DMS 273 (cell line): Measurements from ENCODE around the gene ACAD10.
"Not testable (repeated sequence)": the region's sequence is repeated elsewhere in the genome, so short reads cannot be mapped to it uniquely, and the experiment has no call there.

Experiments used
- DNase-seq: peaks from one replicate; lab custom pipeline; 2025; ENCODE audit not compliant: unreplicated experiment; lab: John Stamatoyannopoulos, UW

The ACAD10 gene

DNA sequence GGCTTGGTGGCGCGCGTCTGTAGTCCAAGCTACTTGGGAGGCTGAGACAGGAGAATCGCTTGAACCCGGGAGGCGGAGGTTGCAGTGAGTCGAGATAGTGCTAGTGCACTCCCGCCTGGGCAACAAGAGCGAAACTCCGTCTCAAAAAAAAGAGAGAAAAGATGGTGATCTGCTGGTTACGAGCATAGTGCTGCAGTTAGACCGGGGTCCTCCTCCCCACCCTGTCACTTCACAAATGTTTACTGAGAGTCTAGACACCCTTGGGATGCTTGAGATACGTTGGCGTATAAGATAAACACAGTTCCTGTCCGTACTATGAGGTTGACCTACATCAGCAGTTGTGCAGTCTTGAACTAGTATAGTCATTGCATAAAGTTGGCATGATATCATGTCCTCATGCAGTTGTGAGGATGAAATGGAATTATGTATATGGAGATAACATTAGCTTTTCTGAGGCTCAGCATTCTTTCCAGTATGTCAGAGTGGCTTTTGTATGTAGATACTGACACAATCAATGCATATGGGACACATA lies 787 bp downstream of the ACAD10 start:
- no peak for DNase-seq

DNA sequence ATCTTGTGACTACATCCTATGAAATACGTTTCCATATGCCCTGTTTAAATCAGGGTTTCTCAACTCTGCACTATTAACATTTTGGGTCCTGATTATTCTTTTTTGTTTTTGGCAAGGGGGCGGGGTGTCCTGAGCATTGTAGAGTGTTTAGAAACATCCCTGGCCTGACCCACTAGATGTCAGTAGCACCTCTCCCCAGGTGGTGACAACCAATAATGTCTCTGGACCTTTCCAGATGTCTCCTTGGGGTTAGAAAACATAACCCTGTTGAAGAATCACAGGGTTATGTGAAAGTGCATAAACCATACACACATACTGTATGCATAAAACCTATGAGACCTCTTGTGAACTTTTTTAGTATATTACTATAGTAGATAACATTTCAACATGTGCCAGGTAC lies 1.4 kb downstream of the ACAD10 start:
- DNase-seq: peak; percentile 24

DNA sequence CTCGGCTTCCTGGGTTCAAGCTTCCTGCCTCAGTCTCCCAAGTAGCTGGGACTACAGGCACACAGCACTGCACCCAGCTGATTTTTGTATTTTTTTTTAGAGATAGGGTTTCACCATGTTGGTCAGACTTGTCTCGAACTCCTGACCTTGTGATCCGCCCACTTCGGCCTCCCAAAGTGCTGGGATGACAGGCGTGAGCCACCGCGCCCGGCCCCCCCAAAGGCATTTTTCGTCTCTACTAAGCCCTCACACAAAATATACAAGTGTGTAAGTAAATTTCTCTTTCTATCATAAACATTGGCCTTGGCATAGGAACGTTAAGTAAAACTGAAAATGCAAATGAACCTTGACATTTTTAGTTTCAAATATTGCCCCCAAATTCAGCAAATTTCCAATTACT lies 2.1 kb downstream of the ACAD10 start:
- DNase-seq: no peak

DNA sequence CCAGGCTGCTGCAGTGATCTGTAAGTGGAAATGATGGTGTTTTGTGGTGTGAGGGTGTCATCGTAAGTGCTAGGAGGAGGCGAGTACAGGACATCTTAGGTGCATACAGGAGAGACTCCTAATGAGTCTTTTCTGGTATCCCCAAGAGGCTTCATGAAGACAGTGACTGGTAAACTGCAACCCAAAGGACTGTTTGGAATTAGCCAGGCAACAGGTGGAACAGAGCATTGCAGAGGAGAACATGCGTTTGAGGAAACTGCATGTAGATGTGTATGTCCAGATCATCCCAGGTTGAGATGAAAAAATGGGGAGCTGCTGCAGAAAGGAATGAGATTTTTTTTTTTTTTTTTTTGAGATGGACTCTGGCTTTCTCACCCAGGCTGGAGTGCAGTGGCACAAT lies 5.4 kb downstream of the ACAD10 start:
- no peak for DNase-seq

DNA sequence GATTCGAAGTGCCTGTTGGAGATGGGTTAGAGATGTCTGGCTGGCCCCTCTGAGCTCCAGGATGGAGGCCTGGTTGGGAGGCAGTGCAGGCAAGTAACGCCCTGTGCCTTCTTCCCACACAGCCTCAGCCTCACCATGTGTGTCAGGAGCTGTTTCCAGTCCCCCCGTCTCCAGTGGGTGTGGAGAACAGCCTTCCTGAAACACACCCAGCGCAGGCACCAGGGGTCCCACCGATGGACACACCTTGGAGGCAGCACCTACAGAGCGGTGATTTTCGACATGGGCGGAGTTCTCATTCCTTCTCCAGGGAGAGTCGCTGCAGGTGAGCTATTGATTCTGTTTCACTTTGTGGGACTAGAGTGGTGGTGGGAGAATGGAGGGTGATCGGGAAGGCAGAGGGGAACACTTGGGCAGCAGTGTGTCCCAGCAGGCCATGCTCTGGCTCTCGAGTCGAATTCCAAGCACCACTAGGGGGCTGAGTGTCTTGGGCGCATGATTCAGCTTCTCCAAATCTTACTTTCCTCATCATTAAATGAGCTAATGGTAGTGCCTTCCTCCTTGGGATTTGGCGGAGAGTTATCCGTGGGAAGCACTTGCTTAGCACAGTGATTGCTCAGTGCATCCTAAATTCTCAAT lies 6.8 kb downstream of the ACAD10 start:
- peak; percentile 22 for DNase-seq

DNA sequence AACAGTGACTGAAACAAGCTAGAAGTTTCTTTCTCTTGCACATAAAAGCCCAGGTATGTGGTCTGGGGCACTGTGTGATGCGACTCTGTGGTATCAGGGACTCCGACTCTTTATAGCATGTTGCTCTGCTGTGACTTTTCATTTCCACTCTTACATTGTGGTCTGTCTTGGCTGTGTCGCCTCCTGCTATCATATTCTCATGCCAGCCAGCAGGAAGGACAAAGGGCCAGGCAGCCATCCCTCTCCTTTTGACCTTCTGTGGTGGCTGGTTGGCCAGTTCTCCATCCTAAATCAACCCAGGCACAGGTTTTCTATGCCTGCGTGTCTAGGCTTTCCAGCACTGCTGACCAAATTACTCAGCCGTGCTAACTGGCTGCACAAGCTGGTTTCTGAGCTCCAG lies 8.0 kb downstream of the ACAD10 start:
- DNase-seq: no peak

DNA sequence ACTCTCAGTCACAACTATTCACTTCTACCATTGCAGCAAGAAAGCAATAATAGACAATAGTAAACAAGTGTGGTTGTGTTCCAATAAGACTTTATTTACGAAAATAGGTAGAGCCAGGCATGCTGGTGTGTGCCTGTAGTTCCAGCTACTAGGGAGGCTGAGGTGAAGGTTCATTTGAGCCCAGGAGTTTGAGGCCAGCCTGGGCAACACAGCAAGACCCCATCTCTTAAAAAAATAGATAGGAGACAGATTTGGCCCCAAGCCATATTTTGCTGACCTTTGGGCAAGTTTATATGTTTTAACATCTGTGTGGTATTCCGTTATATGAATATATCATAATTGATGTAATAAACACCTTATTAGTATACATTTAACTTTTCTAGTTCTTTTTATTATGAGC lies 14.1 kb downstream of the ACAD10 start:
- no peak for DNase-seq

DNA sequence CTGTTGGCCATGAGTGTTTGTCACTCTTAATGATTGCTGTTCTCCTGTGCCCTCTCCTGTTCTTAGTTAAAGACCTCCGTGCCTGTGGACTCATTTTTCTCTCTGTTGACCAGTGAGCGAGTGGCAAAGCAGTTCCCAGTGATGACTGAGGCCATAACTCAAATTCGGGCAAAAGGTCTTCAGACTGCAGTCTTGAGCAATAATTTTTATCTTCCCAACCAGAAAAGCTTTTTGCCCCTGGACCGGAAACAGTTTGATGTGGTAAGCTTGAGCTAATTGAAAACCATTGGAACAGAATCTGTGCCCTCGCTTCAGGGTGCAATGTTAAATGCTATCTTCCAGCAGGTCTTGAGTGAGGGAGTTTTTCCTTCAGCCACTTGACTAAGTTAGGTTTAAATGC lies 19.8 kb downstream of the ACAD10 start:
- DNase-seq: no peak

DNA sequence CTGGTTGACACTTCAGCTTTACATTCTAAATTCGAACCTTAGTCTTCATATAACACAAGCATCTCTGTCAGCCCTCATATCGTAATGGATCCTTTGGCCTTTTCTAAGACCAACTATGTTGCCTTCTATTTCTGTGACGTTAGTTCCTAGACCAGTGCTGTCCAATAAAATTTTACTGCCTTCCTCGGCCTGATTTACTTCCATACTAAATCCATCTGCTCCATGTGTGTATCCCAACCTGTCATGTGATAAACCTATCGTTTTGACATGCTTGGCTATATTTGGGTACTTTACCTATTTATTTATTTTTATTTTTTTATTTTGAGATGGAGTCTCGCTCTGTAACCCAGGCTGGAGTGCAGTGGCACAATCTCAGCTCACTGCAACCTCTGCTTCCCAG lies 20.3 kb downstream of the ACAD10 start:
- DNase-seq: no peak

DNA sequence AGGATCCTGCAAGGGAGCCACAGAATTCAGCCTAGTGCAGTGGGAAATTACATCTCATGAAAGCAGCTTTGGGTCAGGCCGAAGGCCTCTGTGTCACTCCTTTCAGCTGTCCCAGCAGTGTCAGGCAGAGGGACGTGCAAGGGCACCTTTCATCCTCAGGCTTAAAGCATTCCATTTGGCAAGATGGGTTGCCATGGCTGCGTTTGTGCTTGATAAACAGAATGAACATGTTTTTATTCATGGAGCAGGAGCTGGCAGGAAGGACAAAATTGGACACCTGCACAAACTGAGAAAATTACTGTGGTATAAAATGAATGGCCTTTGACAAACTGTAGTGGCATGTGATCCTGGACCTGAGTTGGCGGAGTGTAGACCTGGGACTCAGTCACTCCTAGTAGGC lies 29.4 kb downstream of the ACAD10 start:
- DNase-seq: no peak

DNA sequence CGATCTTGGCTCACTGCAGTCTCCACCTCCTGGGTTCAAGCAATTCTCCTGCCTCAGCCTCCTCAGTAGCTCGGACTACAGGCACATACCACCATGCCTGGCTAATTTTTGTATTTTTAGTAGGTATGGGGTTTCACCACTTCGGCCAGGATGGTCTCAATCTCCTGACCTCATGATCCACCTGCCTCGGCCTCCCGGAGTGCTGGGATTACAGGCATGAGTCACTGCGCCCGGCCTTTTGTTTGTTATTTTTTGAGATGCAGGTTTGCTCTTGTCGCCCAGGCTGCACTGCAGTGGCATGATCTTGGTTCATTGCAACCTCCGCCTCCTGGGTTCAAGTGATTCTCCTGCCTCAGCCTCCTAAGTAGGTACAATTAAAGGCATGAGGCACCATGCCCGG lies 33.5 kb downstream of the ACAD10 start:
- DNase-seq: not testable (repeated sequence)

DNA sequence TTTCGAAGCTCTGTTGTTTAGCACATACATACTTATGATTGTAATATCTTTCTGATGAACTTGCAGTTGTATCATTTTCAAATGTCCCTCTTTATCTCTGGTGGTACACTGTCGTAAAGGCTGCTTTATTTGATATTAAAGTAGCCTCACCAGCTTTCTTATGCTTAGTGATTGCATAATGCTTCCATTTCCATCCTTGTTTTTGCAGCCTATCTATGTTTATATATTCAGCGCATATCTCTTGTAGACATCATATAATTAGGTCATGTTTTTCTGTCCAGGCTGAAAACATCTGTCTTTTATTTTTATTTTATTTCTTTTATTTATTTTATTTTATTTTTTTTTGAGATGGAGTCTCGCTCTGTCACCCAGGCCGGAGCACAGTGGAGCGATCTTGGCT lies 34.6 kb downstream of the ACAD10 start:
- no peak for DNase-seq

DNA sequence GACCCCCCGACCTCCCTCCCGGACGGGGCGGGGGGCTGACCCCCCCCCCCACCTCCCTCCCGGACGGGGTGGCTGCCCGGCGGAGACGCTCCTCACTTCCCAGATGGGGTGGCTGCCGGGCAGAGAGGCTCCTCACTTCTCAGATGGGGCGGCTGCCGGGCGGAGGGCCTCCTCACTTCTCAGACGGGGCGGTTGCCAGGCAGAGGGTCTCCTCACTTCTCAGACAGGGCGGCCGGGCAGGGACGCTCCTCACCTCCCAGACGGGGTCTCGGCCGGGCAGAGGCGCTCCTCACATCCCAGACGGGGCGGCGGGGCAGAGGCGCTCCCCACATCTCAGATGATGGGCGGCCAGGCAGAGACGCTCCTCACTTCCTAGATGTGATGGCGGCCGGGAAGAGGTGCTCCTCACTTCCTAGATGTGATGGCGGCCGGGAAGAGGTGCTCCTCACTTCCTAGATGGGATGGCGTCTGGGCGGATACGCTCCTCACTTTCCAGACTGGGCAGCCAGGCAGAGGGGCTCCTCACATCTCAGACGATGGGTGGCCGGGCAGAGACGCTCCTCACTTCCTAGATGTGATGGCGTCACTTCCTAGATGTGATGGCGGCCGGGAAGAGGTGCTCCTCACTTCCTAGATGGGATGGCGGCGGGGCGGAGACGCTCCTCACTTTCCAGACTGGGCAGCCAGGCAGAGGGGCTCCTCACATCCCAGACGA lies 38.0 kb downstream of the ACAD10 start:
- not testable (repeated sequence) for DNase-seq

DNA sequence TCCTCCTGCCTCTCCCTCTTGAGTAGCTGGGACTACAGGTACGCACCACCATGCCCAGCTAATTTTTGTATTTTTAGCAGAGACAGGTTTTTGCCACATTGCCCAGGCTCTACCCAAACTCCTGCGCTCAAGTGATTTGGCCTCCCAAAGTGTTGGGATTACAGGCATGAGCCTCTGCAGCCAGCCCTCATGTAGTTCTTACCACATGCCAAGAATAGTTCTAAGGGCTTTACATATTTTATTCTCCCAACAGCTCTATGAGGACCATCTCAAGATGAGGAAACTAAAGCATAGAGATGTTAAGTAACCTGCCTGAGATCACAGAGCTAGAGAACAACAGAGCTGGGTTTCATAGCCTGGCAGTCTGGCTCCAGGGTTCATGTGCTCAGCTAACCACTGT lies 42.9 kb downstream of the ACAD10 start:
- DNase-seq: no peak

DNA sequence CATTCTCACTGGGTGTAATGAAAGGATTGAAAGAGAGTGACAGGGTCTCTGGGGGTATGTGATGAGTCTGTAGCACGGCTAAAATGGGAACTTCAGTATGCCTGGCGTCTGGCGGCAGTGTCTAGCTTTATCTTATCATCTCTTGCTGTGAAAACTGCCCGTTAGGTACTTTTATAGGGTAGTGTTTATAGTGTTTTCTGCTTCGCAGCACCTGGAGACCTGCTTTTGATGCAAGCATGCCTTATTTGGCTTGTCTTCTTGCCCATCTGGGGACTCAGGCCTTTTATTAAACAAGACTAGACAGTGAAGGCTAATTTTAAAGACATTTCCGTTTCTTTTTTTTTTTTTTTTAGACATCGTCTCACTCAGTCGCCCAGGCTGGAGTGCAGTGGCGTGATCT lies 44.6 kb downstream of the ACAD10 start:
- DNase-seq: no peak

DNA sequence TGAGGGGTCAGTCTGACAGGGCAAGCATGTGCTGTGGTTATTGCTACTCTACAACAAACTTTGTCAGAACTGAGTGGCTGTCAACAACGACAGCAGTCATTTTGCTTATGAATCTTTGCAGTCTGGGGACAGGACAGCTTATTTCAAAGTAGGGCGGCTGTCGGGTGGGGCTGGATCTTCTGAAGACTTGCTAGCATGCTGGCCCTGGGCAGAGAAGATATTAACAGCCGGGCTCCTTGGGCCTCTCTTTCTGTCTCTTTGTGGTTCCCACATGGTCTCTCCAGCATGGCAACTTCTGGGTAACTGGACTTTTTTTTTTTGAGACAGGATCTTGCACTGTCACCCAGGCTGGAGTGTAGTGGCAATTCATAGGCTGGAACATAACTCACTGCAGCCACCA lies 46.9 kb downstream of the ACAD10 start:
- no peak for DNase-seq

DNA sequence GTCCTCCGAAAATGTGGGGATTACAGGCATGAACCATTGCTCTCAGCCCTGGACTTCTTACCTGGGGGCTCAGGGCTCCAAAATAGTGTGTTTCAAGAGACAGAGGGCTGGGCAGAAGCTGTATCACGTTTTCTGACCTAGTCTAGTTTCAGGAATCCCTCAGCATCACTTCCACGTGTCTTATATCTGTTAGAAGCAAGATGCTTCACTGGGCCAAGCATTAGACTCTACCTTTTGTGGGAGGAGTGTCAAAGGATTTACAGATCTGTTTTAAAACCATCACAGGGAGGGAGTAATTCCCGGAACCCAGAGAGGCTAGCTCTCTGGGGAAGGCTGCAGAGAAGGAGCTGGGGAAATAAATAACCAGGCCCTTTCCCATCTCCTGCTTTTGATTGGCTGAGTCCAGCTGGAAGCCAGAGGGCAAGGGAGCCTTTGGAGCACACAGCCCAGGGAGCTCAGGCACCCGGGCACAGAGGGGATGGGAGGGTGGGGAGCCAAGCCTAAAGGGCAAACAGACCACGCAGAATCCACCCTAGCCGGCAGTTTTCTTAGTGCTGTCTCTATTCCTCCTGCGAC lies 47.6 kb downstream of the ACAD10 start:
- no peak for DNase-seq

DNA sequence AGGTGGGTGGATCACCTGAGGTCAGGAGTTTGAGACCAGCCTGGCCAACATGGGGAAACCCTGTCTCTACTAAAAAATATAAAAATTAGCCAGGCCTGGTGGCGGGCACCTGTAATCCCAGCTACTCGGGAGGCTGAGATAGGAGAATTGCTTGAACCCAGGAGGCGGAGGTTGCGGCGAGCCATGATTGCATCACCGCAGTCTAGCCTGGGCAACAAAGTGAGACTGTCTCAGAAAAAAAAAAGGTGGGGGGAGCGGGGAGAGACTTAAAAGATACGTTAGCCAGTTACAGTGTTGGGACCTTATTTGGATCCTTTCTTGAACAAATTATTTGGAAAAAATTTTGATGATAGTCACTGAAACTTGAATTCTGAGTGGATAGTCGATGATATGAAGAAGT lies 53.7 kb downstream of the ACAD10 start:
- DNase-seq: not testable (repeated sequence)

DNA sequence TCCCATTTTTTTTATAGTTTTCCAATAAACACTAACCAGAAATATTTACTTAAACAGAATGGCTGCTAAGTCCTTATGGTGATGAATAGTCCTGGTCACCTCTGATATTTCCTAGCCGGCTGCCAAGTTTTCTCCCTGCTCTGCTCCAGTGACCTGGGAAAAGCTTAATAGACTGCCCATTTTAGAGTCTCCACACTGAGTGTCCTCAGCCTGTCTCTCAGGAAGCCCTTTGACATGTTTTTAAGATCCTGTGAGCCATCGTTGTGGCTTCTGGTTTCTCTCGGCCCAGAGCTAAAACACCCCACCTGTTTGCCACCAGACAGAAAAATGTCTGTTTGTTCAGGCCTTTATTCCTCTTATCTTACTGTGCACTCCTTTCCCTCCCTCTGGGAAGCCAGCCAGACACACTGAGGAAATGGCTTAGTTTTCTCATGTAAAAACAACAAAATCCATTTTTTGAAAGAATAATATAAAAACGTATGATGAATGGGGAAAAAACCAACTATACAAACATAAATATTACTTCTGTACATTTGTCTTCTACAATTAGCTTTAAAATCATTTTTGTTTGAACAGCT lies 55.5 kb downstream of the ACAD10 start:
- DNase-seq: no peak

DNA sequence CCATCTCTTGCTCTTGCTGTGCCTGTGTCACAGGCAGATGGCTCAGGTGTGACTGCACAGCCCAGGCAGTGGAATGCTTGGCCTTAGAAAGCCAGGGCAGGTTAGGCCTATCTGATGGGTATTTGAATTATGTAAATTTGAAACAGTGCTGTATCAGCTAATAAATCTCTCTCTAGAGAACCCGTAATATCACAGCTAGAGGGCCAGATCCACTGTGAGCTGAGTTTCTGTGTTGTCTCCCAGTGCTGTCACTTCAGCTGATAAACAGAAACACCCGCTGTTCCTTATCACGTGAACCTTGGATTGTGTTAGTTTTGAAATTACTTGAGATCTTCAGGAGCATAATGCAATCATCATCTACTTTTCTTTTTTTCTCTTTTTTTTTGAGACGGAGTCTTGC lies 59.4 kb downstream of the ACAD10 start:
- no peak for DNase-seq

DNA sequence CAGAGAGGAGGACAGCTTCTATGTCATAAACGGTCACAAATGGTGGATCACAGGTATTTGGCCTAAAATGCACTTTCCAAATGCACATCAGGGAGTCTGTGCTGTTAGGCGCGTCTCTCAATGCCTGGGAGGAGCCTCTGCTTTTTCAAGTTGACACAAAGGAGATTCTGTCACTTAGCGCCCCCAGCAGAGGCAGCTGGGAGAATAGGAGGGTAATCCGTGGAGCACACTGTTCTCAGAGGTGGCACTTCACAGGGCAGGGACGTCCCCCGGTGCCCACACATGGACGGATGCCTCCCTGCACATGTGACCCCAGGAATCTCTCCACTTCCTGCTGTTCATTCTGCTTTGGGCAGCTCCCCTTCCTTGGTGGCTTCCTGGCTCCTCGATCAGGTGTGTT lies 61.5 kb downstream of the ACAD10 start:
- no peak for DNase-seq

DNA sequence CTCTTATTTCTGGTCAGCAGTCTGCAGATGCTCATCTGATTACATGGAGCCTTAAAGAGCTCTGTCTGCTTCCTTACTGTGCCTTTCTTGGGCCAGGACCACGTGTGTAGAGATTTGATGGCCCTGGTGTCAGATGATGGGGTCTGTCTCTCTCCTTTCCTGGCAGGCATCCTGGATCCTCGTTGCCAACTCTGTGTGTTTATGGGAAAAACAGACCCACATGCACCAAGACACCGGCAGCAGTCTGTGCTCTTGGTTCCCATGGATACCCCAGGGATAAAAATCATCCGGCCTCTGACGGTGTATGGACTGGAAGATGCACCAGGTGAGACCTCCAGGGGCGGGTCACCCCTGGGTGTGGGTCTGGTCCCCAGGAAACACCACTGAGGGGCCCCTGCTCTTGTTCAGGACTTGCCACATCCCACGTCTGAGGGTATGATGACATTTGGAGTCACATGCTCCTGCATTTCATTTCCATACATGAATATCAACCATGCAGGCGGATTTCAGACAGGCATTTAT lies 62.4 kb downstream of the ACAD10 start:
- no peak for DNase-seq
